ENCODE results near the gene SMG6.
A peak's percentile ranks its signal among the peaks of the same experiment; 100 is the strongest.

The SMG6 gene

GRCh38 chr17:2041561-2042389 lies 261.8 kb downstream of the SMG6 start, which contains the start of gene OVCA2:
TSS of gene OVCA2 (plus strand) at chr17:2042022. CDS start at chr17:2042048, 26 bp downstream.
- peak within 1 kb of the TSS; percentile 94 for H3K27ac ChIP-seq
- peak; percentile 59 for TF ChIP-seq CTCF (conservative IDR thresholded peaks at IDR 0.05)

DNA sequence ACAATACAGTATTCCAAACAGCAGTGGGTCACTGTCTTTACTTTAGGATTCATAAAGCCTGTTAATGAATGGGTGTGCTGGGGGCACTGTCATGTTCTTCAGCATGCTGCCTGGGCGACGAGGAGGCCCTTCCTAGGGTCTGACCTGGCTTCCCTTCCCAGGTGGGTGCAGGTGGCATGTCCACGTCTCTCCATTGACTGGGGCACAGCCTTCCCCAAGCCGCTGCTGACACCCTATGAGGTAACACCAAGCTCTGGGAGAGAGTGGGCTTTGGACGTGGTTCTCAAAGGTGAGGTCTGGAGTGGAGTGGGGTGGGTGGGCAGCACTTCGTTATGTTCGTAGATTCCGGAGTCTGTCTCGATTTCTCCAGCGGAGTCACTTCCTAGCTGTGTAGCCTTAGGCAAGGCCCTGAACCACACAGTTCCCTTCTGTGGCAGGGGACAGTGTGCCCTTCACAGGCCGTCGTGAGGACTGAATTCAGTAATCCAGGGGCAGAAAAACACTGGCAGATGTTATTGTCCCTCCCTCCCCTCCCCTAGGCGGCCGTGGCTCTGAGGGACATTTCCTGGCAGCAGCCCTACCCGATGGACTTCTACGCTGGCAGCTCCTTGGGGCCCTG lies 262.5 kb downstream of the SMG6 start:
- TF ChIP-seq CTCF (conservative IDR thresholded peaks at IDR 0.05): no peak
- H3K27ac ChIP-seq: peak overlapping the region; percentile 94

GRCh38 chr17:2040219-2040827 lies 263.3 kb downstream of the SMG6 start:
- TF ChIP-seq CTCF (conservative IDR thresholded peaks at IDR 0.05): no peak
- peak overlapping the region; percentile 94 for H3K27ac ChIP-seq

DNA sequence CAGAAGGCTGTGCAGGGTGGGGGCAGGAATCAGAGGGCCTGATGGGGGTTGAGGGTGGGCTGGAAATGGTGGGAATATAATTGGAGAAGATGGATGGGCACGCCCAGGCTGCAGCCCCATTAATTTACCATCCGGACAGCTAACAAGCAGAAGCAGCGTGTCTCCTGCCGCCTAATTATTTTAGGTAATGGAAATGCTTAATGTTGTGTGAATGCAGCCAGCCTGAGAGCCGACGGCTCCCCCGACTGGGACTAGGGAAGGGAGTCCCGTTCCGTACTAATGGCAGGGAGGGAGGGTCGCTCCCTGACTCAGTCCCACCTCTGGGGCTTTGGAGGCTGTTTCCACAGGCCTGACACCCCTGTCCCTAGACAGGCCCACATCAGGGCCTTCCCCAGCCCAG lies 266.4 kb downstream of the SMG6 start:
- no peak overlapping the region for H3K27ac ChIP-seq
- TF ChIP-seq CTCF (conservative IDR thresholded peaks at IDR 0.05): no peak

DNA sequence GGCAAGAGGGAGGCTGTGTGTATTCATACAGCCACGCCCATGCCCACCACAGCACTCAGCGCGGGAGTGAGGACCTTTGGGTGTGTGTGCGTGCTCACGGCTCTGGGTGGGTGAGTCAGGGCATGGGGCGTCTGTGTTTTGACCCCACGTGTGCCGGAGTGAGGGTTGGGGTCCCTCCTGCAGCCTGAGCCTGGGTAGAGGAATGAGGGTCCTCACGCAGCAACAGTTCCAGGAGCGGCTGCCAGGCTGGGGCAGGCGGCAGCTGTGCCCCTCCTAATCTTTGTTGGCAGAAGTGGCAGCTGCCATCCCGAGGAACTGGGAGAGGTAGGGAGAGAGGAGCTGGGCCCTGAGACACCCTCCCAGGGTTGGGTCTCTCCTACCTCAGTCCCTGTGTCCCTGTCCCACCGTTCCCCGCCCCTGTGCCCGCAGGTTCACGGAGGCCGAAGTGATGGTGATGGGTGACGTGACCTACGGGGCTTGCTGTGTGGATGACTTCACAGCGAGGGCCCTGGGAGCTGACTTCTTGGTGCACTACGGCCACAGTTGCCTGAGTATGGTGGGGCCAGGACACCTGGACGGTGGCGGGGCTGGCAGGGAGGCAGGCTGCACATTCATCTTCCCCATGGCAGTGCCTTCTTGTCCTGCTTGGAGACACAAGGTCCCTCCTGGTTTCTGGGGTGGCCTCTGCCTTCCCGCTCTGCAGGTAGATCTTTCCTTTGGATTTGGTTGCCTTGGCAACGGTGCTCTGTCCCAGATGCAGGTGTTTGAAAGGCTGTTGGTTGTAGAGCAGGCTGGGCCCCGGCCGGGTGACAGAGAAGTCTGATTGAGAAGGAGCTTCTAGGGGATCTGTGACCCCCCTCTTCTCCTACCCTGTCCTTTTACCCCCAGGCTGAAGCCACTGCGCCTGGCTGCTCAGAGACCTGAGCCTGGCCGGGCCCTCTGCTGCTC lies 267.8 kb downstream of the SMG6 start:
- H3K27ac ChIP-seq: no peak overlapping the region

More for the DNA sequence above, 267.8 kb downstream of the SMG6 start:
- no peak for TF ChIP-seq CTCF (conservative IDR thresholded peaks at IDR 0.05)
